Esophagus muscularis mucosa (tissue), 4 donors: Measurements from ENCODE around the gene EPHB1.

Experiments used
- EP300 ChIP-seq: sonication (generic); formaldehyde crosslinking; IDR thresholded peaks from one replicate; pipeline ENCODE4 v1.6.1; 2017; ENCODE audit warnings: antibody characterized with exemption
- POLR2A ChIP-seq: fragments of 450-650 bp; IDR thresholded peaks from one replicate; pipeline ENCODE4 v1.6.1; 2017; ENCODE audit warnings: antibody characterized with exemption, moderate library complexity, mild to moderate bottlenecking, low read depth
- POLR2AphosphoS5 ChIP-seq, 2 donors: sonication (generic); formaldehyde crosslinking; IDR thresholded peaks; one replicate each; pipeline ENCODE4 v1.6.1; 2017; ENCODE audit warnings: antibody characterized with exemption in 2 of 2
- TF ChIP-seq, protein P1 (sequence below), 3 experiments: fragments of 200-600 bp in 2 of 3; fragments of 450-650 bp in 1 of 3; sonication (generic) in 2 of 3; IDR thresholded peaks; one replicate each; pipeline ENCODE4 v1.5.1; 2017 to 2019; ENCODE audit warnings: antibody characterized with exemption in 3 of 3, mild to moderate bottlenecking in 2 of 3, moderate library complexity in 1 of 3

DNA sequence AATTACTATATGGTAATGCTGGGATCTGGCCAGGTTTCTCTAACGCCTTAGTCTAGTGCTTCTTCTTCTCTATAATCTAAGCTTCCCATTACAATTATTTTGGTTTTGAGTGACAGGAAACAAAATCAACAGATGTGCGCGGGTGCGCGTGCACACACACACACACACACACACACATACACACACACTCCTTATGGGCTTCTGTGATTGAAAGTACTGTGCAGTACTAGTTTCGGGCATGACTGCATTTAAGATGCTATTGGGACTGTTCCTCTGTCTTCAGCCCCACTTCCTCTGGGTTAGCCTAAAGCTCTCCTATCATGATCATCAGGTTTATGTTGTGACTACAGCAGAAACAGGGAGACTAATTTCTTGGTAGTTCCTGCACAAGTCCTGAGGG lies 32.2 kb downstream of the EPHB1 start:
- TF ChIP-seq, protein P1, sequence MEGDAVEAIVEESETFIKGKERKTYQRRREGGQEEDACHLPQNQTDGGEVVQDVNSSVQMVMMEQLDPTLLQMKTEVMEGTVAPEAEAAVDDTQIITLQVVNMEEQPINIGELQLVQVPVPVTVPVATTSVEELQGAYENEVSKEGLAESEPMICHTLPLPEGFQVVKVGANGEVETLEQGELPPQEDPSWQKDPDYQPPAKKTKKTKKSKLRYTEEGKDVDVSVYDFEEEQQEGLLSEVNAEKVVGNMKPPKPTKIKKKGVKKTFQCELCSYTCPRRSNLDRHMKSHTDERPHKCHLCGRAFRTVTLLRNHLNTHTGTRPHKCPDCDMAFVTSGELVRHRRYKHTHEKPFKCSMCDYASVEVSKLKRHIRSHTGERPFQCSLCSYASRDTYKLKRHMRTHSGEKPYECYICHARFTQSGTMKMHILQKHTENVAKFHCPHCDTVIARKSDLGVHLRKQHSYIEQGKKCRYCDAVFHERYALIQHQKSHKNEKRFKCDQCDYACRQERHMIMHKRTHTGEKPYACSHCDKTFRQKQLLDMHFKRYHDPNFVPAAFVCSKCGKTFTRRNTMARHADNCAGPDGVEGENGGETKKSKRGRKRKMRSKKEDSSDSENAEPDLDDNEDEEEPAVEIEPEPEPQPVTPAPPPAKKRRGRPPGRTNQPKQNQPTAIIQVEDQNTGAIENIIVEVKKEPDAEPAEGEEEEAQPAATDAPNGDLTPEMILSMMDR (IDR thresholded peaks at IDR 0.05) = no peak
- TF ChIP-seq EP300 (no peak), POLR2AphosphoS5 (IDR thresholded peaks at IDR 0.05) (no peak), POLR2A (no peak)
